Left ventricle myocardium inferior (tissue), 1 donor: ENCODE data around the gene DNAAF9. TPM values are rescaled to one million over a fixed set of nuclear protein-coding genes. Genes with fewer than 3 reads are reported as not detected.
"Not testable (repeated sequence)": the region's sequence is repeated elsewhere in the genome, so short reads cannot be mapped to it uniquely, and the experiment has no call there.

ENCODE experiments used
- DNase-seq: peaks from one replicate; pipeline ENCODE4 v3.0.0-alpha.2; 2020
- H3K27ac ChIP-seq: fragments of 200-600 bp; replicated peaks from 2 replicates; pipeline ENCODE4 v1.8.0; 2021
- H3K27me3 ChIP-seq: fragments of 200-600 bp; 2 replicates; pipeline ENCODE4 v1.8.0; 2021; ENCODE audit warnings: low read depth
- H3K36me3 ChIP-seq: fragments of 200-600 bp; 2 replicates; pipeline ENCODE4 v1.8.0; 2021
- H3K4me1 ChIP-seq: fragments of 200-600 bp; 2 replicates; pipeline ENCODE4 v1.8.0; 2021
- H3K4me3 ChIP-seq: fragments of 200-600 bp; 2 replicates; pipeline ENCODE4 v1.8.0; 2021; ENCODE audit warnings: mild to moderate bottlenecking, moderate library complexity
- H3K9me3 ChIP-seq: fragments of 200-600 bp; replicated peaks from 2 replicates; pipeline ENCODE4 v1.8.0; 2021
- CTCF ChIP-seq: fragments of 200-600 bp; IDR thresholded peaks from 2 replicates; pipeline ENCODE4 v1.8.0; 2021; ENCODE audit warnings: antibody characterized with exemption, mild to moderate bottlenecking, borderline replicate concordance
- intact Hi-C: fragments of 100-400 bp; cut with micrococcal nuclease; formaldehyde crosslinking; loops from one replicate; pipeline ENCODE4 v1.11.0; 2022
- total RNA-seq: library from RNA; stranded (reverse); fragmentation: NEBNext Ultra II Directional; extraction: Animal tissue kit (Norgen Biotek cat#: 25700); gene quantifications from one replicate; pipeline ENCODE4 v1.2.1, GENCODE V29; 2021
- donor health status: DM: no; HTN: yes; CAD: no; lungs with severe emphysema.

Gene DNAAF9
- total RNA-seq, 1 donor from 2014 or later: 26.2 TPM

GRCh38 chr20:3421985-3422384 lies 14.5 kb upstream of the DNAAF9 start:
- H3K9me3 ChIP-seq: no peaks in the 10 kb centered on the region

GRCh38 chr20:3420211-3420707 lies 12.8 kb upstream of the DNAAF9 start:
- no peak overlapping the region for H3K27ac ChIP-seq
- H3K36me3 ChIP-seq: no peaks in the 10 kb centered on the region
- H3K4me1 ChIP-seq: no peaks in the 10 kb centered on the region
- H3K27me3 ChIP-seq: no peaks in the 10 kb centered on the region
- DNase-seq: peak; percentile 39
- no peak overlapping the region for H3K4me3 ChIP-seq
- intact Hi-C loops: no loop called here
- no peak for TF ChIP-seq CTCF
- no peaks in the 10 kb centered on the region for H3K9me3 ChIP-seq

More at GRCh38 chr20:3421985-3422384, 14.5 kb upstream of the DNAAF9 start:
- no peaks in the 10 kb centered on the region for H3K4me1 ChIP-seq
- no peak for DNase-seq
- H3K36me3 ChIP-seq: no peaks in the 10 kb centered on the region
- intact Hi-C loops: no loop called here
- no peak for TF ChIP-seq CTCF
- H3K27me3 ChIP-seq: no peaks in the 10 kb centered on the region
- H3K4me3 ChIP-seq: no peak overlapping the region
- no peak overlapping the region for H3K27ac ChIP-seq

- DNase-seq, H3K27me3 ChIP-seq, H3K4me1 ChIP-seq, H3K27ac ChIP-seq, H3K4me3 ChIP-seq, H3K9me3 ChIP-seq, intact Hi-C loops, H3K36me3 ChIP-seq: not testable (repeated sequence)
Measured at GRCh38 chr20:3418161-3418560, 10.7 kb upstream of the DNAAF9 start.

GRCh38 chr20:3414122-3414521 lies 6.7 kb upstream of the DNAAF9 start:
- no peak for DNase-seq
- Histone ChIP-seq H3K27ac (no peak overlapping the region), H3K36me3 (no peaks in the 10 kb centered on the region), H3K9me3 (no peaks in the 10 kb centered on the region), H3K4me3 (no peak overlapping the region), H3K27me3 (no peaks in the 10 kb centered on the region), H3K4me1 (peaks cover 2% of the 10 kb centered on the region)
- TF ChIP-seq CTCF: no peak
- intact Hi-C loops: no loop called here

GRCh38 chr20:3413393-3413889 lies 6.0 kb upstream of the DNAAF9 start:
- intact Hi-C loops: no loop called here

More at GRCh38 chr20:3413393-3413889, 6.0 kb upstream of the DNAAF9 start:
- Histone ChIP-seq H3K4me3 (no peak overlapping the region), H3K36me3 (no peaks in the 10 kb centered on the region), H3K9me3 (no peaks in the 10 kb centered on the region), H3K4me1 (peaks cover 5% of the 10 kb centered on the region), H3K27me3 (no peaks in the 10 kb centered on the region), H3K27ac (no peak overlapping the region)
- no peak for DNase-seq
- TF ChIP-seq CTCF: no peak
